Measurements from ENCODE around the gene TEKT2. TPM values are rescaled to one million over a fixed set of nuclear protein-coding genes. Genes with fewer than 3 reads are reported as not detected.

TEKT2 gene
- total and polyA plus RNA-seq, 2 of the 8 experiments (the other 6 are each of a cell fraction or from before 2014, with no cell fraction given), result 1.6 to 1.7 TPM

GRCh38 chr1:36085686-36086526 lies 2.0 kb downstream of the TEKT2 start (continued):
- TF ChIP-seq SIX5 (IDR thresholded peaks at IDR 0.05; ENCODE audit: low read depth, low read length) (no peak), CBX5 (IDR thresholded peaks at IDR 0.05; ENCODE audit: low read depth, low read length) (no peak), SP1 (IDR thresholded peaks at IDR 0.05; ENCODE audit: low read depth, low read length) (no peak), RFX5 (IDR thresholded peaks at IDR 0.05; ENCODE audit: borderline replicate concordance, low read depth, low read length) (no peak), EP300 (IDR thresholded peaks at IDR 0.05; ENCODE audit: borderline replicate concordance in 1 of 2, low read depth in 2 of 2, low read length in 2 of 2) (no peak)
